Hepatocyte (in vitro differentiated cells): Measurements from ENCODE around the gene GRB10. TPM values are rescaled to one million over a fixed set of nuclear protein-coding genes. Genes with fewer than 3 reads are reported as not detected.
A peak's percentile ranks its signal among the peaks of the same experiment; 100 is the strongest.

Experiments used
- DNase-seq: peaks from one replicate; pipeline ENCODE4 v3.0.0-alpha.2; 2016; ENCODE audit warnings: low spot score
- H2AFZ ChIP-seq: fragments of 200-600 bp; sonication (generic); 2 replicates; pipeline ENCODE4 v1.6.0; 2016; ENCODE audit warnings: antibody characterized with exemption, mild to moderate bottlenecking
- H3K27ac ChIP-seq: fragments of 200-600 bp; sonication (generic); 2 replicates; pipeline ENCODE4 v1.5.1; 2016; ENCODE audit warnings: mild to moderate bottlenecking
- H3K27me3 ChIP-seq: fragments of 200-600 bp; sonication (generic); 2 replicates; pipeline ENCODE4 v1.6.1; 2016
- H3K36me3 ChIP-seq: fragments of 200-600 bp; sonication (generic); replicated peaks from 2 replicates; pipeline ENCODE4 v1.5.1; 2016; ENCODE audit warnings: low read depth; ENCODE audit not compliant: insufficient read depth
- H3K4me1 ChIP-seq: fragments of 200-600 bp; sonication (generic); 2 replicates; pipeline ENCODE4 v1.5.1; 2016; ENCODE audit warnings: mild to moderate bottlenecking, moderate library complexity; ENCODE audit not compliant: insufficient read depth
- H3K4me2 ChIP-seq: fragments of 200-600 bp; sonication (generic); 2 replicates; pipeline ENCODE4 v1.6.0; 2016
- H3K4me3 ChIP-seq: fragments of 200-600 bp; sonication (generic); 2 replicates; pipeline ENCODE4 v1.5.1; 2016; ENCODE audit warnings: mild to moderate bottlenecking
- H3K79me2 ChIP-seq: fragments of 200-600 bp; sonication (generic); 2 replicates; pipeline ENCODE4 v1.6.0; 2017; ENCODE audit warnings: mild to moderate bottlenecking
- H3K9me2 ChIP-seq: fragments of 200-600 bp; sonication (generic); replicated peaks from 2 replicates; pipeline ENCODE4 v1.6.0; 2017; ENCODE audit warnings: mild to moderate bottlenecking; ENCODE audit not compliant: insufficient read depth
- H3K9me3 ChIP-seq: fragments of 200-600 bp; sonication (generic); 2 replicates; pipeline ENCODE4 v1.5.1; 2016; ENCODE audit warnings: low read depth, mild to moderate bottlenecking
- H4K20me1 ChIP-seq: fragments of 200-600 bp; sonication (generic); 2 replicates; pipeline ENCODE4 v1.6.0; 2016; ENCODE audit warnings: mild to moderate bottlenecking; ENCODE audit not compliant: insufficient read depth, poor library complexity, severe bottlenecking
- EZH2 ChIP-seq: fragments of 200-600 bp; sonication (generic); IDR thresholded peaks from 2 replicates; pipeline ENCODE4 v1.6.1; 2016; ENCODE audit warnings: antibody characterized with exemption, mild to moderate bottlenecking, borderline replicate concordance
- EZH2phosphoT487 ChIP-seq: fragments of 200-600 bp; sonication (generic); IDR thresholded peaks from one replicate; pipeline ENCODE4 v1.6.1; 2018; ENCODE audit warnings: antibody characterized with exemption, mild to moderate bottlenecking, low read depth, moderate library complexity; ENCODE audit not compliant: unreplicated experiment, severe bottlenecking
- WGBS: methylation state at CpG from one replicate; pipeline ENCODE4 v1.1.6; 2016; ENCODE audit warnings: low lambda C conversion rate; ENCODE audit errors: missing lambda C conversion rate; 5-methylcytosine and 5-hydroxymethylcytosine counted together
- polyA plus RNA-seq: library from polyadenylated mRNA; unstranded; fragments of >200 nt; fragmentation: Nextera tagmentation; extraction: Ambion mirVana; gene quantifications from 2 replicates; pipeline ENCODE4 v1.2.1, GENCODE V29; 2016
- total RNA-seq: library from RNA; depleted of rRNA; stranded (reverse); fragments of >200 nt; gene quantifications from 2 replicates; pipeline ENCODE4 v1.2.3, GENCODE V29; 2014
- TF ChIP-seq, protein P1 (sequence below): fragments of 200-600 bp; sonication (generic); IDR thresholded peaks from 2 replicates; pipeline ENCODE4 v1.5.1; 2016; ENCODE audit warnings: antibody characterized with exemption, mild to moderate bottlenecking; ENCODE audit not compliant: poor library complexity

Gene GRB10
- total and polyA plus RNA-seq, 2 experiments from 2014 or later = 47.6 to 65.9 TPM

DNA sequence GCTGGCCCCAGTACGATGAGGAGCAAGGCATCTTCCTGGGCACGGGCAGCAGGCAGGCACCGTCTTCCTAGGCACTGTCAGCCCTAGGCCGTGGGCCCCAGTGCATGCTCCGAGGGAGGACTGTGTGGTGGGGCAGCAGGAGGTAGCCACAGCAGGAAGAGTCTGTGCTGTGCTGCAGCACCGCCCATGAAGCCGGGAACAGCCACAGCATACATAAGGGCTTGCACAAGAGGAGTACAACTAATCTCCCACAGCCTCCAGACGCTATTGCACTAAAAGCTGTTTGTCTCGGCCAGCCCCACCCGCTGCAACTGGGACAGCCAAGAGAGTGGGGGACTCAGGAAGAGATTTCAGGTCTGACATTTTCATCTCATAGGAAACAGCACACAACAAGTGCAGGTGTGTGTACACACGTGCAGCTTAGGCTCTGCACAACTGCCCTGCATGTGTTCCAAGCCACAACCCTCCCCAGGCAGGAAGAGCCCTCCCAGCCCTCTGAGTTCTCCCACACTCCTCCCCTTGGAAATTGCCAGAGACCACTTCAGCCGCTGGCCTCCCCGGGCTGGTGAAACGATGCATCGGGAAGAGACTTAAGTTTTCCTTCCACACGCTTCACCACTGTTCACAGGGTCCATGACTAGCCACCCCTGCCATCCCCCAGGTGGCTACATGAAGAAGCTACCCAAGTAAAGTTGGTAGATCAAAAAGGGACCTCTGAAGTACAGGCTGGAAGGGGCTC is 129.4 kb downstream of the GRB10 start:
- TF ChIP-seq EZH2 = no peak
- TF ChIP-seq, protein P1, sequence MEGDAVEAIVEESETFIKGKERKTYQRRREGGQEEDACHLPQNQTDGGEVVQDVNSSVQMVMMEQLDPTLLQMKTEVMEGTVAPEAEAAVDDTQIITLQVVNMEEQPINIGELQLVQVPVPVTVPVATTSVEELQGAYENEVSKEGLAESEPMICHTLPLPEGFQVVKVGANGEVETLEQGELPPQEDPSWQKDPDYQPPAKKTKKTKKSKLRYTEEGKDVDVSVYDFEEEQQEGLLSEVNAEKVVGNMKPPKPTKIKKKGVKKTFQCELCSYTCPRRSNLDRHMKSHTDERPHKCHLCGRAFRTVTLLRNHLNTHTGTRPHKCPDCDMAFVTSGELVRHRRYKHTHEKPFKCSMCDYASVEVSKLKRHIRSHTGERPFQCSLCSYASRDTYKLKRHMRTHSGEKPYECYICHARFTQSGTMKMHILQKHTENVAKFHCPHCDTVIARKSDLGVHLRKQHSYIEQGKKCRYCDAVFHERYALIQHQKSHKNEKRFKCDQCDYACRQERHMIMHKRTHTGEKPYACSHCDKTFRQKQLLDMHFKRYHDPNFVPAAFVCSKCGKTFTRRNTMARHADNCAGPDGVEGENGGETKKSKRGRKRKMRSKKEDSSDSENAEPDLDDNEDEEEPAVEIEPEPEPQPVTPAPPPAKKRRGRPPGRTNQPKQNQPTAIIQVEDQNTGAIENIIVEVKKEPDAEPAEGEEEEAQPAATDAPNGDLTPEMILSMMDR = no peak
- no peak for TF ChIP-seq EZH2phosphoT487
- Histone ChIP-seq H3K4me2 (peak overlapping the region; percentile 61), H4K20me1 (no peaks in the 10 kb centered on the region), H3K9me3 (no peaks in the 10 kb centered on the region), H2AFZ (no peak overlapping the region), H3K9me2 (no peaks in the 10 kb centered on the region), H3K4me1 (peaks cover 10% of the 10 kb centered on the region), H3K27me3 (no peaks in the 10 kb centered on the region), H3K36me3 (no peaks in the 10 kb centered on the region), H3K79me2 (peaks cover 3% of the 10 kb centered on the region), H3K27ac (peak overlapping the region; percentile 89), H3K4me3 (no peak overlapping the region)
- DNase-seq = peak; percentile 71
- 70% methylated on average over 16 of the region's 16 CpGs for WGBS

DNA sequence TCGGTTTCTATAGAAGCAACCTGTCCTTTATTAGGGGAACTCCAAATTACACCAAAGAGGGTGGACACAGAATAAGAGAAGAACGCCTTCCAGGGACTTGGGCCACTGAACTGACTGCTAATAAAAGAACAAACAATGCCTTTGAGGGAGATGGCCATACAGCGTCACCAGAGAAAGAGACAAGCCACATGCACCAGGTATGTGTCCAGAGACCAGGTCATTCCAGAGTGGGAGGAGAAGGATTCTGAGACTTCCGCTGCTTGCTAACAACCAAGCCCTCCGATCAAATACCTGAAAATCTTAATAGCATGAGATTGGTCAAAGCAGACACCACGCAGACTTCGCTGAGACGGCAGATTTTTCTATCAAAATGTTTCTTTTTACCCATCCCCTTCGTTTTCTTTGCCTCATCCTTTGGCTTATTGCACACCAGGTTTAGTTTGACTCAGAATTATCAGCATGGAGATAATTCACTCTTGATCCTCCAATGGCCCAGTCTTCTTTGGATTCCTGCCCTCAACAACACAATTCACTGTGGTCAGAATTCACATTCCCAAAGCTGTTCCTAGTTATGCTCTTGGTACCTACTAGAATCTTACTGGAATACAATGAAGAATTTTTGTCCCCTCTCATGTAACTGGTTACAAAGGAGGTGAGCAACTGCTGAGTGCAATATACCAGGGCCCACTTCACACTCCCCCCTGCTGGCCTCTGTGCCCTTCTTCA is 130.1 kb downstream of the GRB10 start:
- Histone ChIP-seq H3K9me3 (no peaks in the 10 kb centered on the region), H3K4me1 (peaks cover 10% of the 10 kb centered on the region), H3K27me3 (no peaks in the 10 kb centered on the region), H3K9me2 (no peaks in the 10 kb centered on the region), H4K20me1 (no peaks in the 10 kb centered on the region), H3K4me3 (no peak overlapping the region), H2AFZ (no peak overlapping the region), H3K27ac (peak overlapping the region; percentile 89), H3K79me2 (peaks cover 3% of the 10 kb centered on the region), H3K4me2 (no peak overlapping the region), H3K36me3 (no peaks in the 10 kb centered on the region)
- TF ChIP-seq EZH2 (no peak), EZH2phosphoT487 (no peak)
- TF ChIP-seq, protein P1 = no peak
- no peak for DNase-seq
- 92% methylated on average over 9 of the region's 9 CpGs for WGBS

DNA sequence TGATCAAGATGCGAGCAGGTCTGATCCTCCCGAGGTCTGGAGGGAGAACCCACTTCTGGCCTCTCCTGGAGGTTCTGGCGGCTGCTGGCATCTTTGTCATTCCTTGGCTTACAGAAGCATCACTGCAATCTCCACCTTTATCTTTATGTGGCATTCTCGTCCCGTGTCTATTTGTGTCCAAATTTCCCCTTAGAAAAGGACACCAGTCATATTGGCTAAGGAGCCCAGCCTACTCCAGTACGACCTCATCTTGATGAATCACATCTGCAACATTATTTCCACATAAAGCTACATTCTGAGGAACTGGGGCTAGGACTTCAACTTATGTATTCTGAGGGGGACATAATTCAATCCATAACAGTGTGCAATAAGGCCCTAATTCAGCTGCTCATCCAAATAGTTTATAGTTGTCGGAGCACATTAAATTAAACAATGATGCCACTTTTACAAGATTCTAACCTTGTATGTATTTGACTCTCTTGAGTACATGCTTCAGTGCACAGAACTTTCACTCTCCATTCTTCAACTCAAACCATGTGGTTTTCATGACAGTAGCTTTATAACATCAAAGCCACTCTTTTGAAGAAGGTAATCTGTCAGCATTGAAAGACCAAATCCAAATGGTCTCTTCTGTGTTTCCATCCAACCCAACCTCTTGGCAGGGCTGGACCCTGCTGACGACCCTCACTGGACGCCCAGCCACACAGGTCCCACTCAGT is 131.3 kb downstream of the GRB10 start:
- Histone ChIP-seq H3K27ac (peak overlapping the region; percentile 89), H3K9me2 (no peaks in the 10 kb centered on the region), H4K20me1 (no peaks in the 10 kb centered on the region), H3K79me2 (peaks cover 5% of the 10 kb centered on the region), H3K36me3 (no peaks in the 10 kb centered on the region), H3K4me2 (no peak overlapping the region), H3K4me3 (no peak overlapping the region), H3K27me3 (no peaks in the 10 kb centered on the region), H3K4me1 (peaks cover 10% of the 10 kb centered on the region), H3K9me3 (no peaks in the 10 kb centered on the region), H2AFZ (no peak overlapping the region)
- TF ChIP-seq EZH2 (no peak), EZH2phosphoT487 (no peak)
- TF ChIP-seq, protein P1 = no peak
- 87% methylated on average over 9 of the region's 9 CpGs for WGBS
- no peak for DNase-seq
